Measurements from ENCODE around the gene PUS10. TPM values are rescaled to one million over a fixed set of nuclear protein-coding genes. Genes with fewer than 3 reads are reported as not detected.
A peak's percentile ranks its signal among the peaks of the same experiment; 100 is the strongest.

Gene PUS10
- total RNA-seq, 4 donors from 2014 or later = 3.8 to 26.4 (median 12.1) TPM

- intact Hi-C loops (cut with DNase I; ENCODE audit: low total_unique reads) (no loop called here), in situ Hi-C loops (cut with MboI; ENCODE audit: low pct_ligation_motif_present in 1 of 4, low pct_unique_long_range_greater_than_20kb in 1 of 4, low sequenced_read_pairs in 3 of 4) (no loop called here)
- H3K27ac ChIP-seq = no peak overlapping the region
- no peak overlapping the region for H3K4me3 ChIP-seq
- TF ChIP-seq EP300 (IDR thresholded peaks at IDR 0.05; ENCODE audit: low read depth) (no peak), CTCF (IDR thresholded peaks at IDR 0.05) (no peak), POLR2AphosphoS5 (IDR thresholded peaks at IDR 0.05) (no peak), POLR2A (IDR thresholded peaks at IDR 0.05) (no peak)
- no peak for DNase-seq
- H3K27me3 ChIP-seq = no peaks in the 10 kb centered on the region
- no peaks in the 10 kb centered on the region for H3K4me1 ChIP-seq
- no peaks in the 10 kb centered on the region for H3K36me3 ChIP-seq
- H3K9me3 ChIP-seq = no peaks in the 10 kb centered on the region
Observed at GRCh38 chr2:61057562-61057961, 39.5 kb upstream of the PUS10 start.

- intact Hi-C loops (cut with DNase I; ENCODE audit: low total_unique reads) (no loop called here), in situ Hi-C loops (cut with MboI; ENCODE audit: low pct_ligation_motif_present in 1 of 4, low pct_unique_long_range_greater_than_20kb in 1 of 4, low sequenced_read_pairs in 3 of 4) (no loop called here)
- TF ChIP-seq POLR2AphosphoS5 (IDR thresholded peaks at IDR 0.05) (no peak), POLR2A (IDR thresholded peaks at IDR 0.05) (no peak), CTCF (IDR thresholded peaks at IDR 0.05) (no peak), EP300 (IDR thresholded peaks at IDR 0.05; ENCODE audit: low read depth) (no peak)
- Histone ChIP-seq H3K4me1 (no peaks in the 10 kb centered on the region), H3K27ac (no peak overlapping the region), H3K27me3 (no peaks in the 10 kb centered on the region), H3K4me3 (no peak overlapping the region), H3K9me3 (no peaks in the 10 kb centered on the region), H3K36me3 (peaks cover 0 to 10% (median 2%) of the 10 kb centered on the region in 4 donors)
- 43 to 55% methylated on average over 2 of the region's 2 CpGs for WGBS, 2 donors (ENCODE audit: low coverage in 1 of 2)
- no peak for DNase-seq
Observed at GRCh38 chr2:61055557-61055956, 37.5 kb upstream of the PUS10 start.

GRCh38 chr2:61045999-61046398 lies 27.9 kb upstream of the PUS10 start:
- intact Hi-C loops (cut with DNase I; ENCODE audit: low total_unique reads) (no loop called here), in situ Hi-C loops (cut with MboI; ENCODE audit: low pct_ligation_motif_present in 1 of 4, low pct_unique_long_range_greater_than_20kb in 1 of 4, low sequenced_read_pairs in 3 of 4) (no loop called here)
- Histone ChIP-seq H3K4me1 (peaks cover 0 to 8% (median 0%) of the 10 kb centered on the region in 4 donors), H3K27ac (no peak overlapping the region), H3K36me3 (peaks cover 0 to 28% (median 13%) of the 10 kb centered on the region in 4 donors), H3K27me3 (no peaks in the 10 kb centered on the region), H3K9me3 (no peaks in the 10 kb centered on the region), H3K4me3 (no peak overlapping the region)
- TF ChIP-seq EP300 (IDR thresholded peaks at IDR 0.05; ENCODE audit: low read depth) (no peak), POLR2AphosphoS5 (IDR thresholded peaks at IDR 0.05) (peak in 2 of 3 donors; percentile 6 to 10)
- 58 to 66% methylated on average over 4 of the region's 4 CpGs for WGBS, 2 donors (ENCODE audit: low coverage in 1 of 2)
- DNase-seq = no peak

- in situ Hi-C loops (cut with MboI; ENCODE audit: low pct_ligation_motif_present in 1 of 4, low pct_unique_long_range_greater_than_20kb in 1 of 4, low sequenced_read_pairs in 3 of 4) = no loop called here
- WGBS, 2 donors (ENCODE audit: low coverage in 1 of 2) = 68 to 83% methylated on average over 2 of the region's 2 CpGs
Observed at GRCh38 chr2:61045226-61045625, 27.2 kb upstream of the PUS10 start.

More at GRCh38 chr2:61045226-61045625, 27.2 kb upstream of the PUS10 start:
- no peak for DNase-seq
- peaks cover 0 to 8% (median 0%) of the 10 kb centered on the region in 4 donors for H3K4me1 ChIP-seq
- no peak overlapping the region for H3K27ac ChIP-seq
- H3K27me3 ChIP-seq = no peaks in the 10 kb centered on the region
- intact Hi-C loops (cut with DNase I; ENCODE audit: low total_unique reads) = no loop called here
- TF ChIP-seq CTCF (IDR thresholded peaks at IDR 0.05) (no peak), EP300 (IDR thresholded peaks at IDR 0.05; ENCODE audit: low read depth) (no peak), POLR2A (IDR thresholded peaks at IDR 0.05) (no peak), POLR2AphosphoS5 (IDR thresholded peaks at IDR 0.05) (no peak)
- H3K4me3 ChIP-seq = no peak overlapping the region
- H3K9me3 ChIP-seq = no peaks in the 10 kb centered on the region
- peaks cover 0 to 21% (median 10%) of the 10 kb centered on the region in 4 donors for H3K36me3 ChIP-seq
